ENCODE data around the gene ALK. TPM values are rescaled to one million over a fixed set of nuclear protein-coding genes. Genes with fewer than 3 reads are reported as not detected.

ALK gene
- polyA plus RNA-seq, 3 donors: not detected

GRCh38 chr2:29164091-29164846, 757.1 kb downstream of the ALK start:
- Histone ChIP-seq H3K9ac (ENCODE audit: insufficient read depth, low read length, poor library complexity, severe bottlenecking) (no peak overlapping the region), H3K4me3 (replicated peaks in 1 of 3; ENCODE audit: low read depth in 2 of 3, low read length in 3 of 3) (no peak overlapping the region), H3K27me3 (ENCODE audit: control insufficient read depth in 2 of 2, insufficient read depth in 2 of 2, low read length in 2 of 2) (no peaks in the 10 kb centered on the region), H4K20me1 (ENCODE audit: insufficient read depth, low read length) (peaks cover 5% of the 10 kb centered on the region), H3K4me2 (replicated peaks; ENCODE audit: extremely low read depth, low read length, poor library complexity, severe bottlenecking) (no peak overlapping the region), H2AFZ (ENCODE audit: insufficient read depth, low read depth, low read length, poor library complexity, severe bottlenecking) (no peak overlapping the region), H3K79me2 (ENCODE audit: insufficient read depth, low read length) (no peaks in the 10 kb centered on the region), H3K4me1 (ENCODE audit: control insufficient read depth in 1 of 2, insufficient read depth in 2 of 2, low read length in 2 of 2) (no peaks in the 10 kb centered on the region), H3K36me3 (replicated peaks in 1 of 2; ENCODE audit: control insufficient read depth in 1 of 2, insufficient read depth in 2 of 2, low read length in 2 of 2) (peaks cover 13 to 65% of the 10 kb centered on the region in 2 donors), H3K9me3 (replicated peaks in 1 of 2; ENCODE audit: control insufficient read depth in 1 of 2, insufficient read depth in 1 of 2, low read length in 2 of 2) (no peaks in the 10 kb centered on the region), H3K27ac (ENCODE audit: low read depth in 1 of 2, low read length in 2 of 2) (no peak overlapping the region)
- Mint-ChIP-seq H3K4me1 (peaks cover 3% of the 10 kb centered on the region), H3K36me3 (peaks cover 50 to 71% of the 10 kb centered on the region in 2 donors), H3K4me3 (no peak overlapping the region), H3K9me3 (peaks cover 0 to 2% (median 0%) of the 10 kb centered on the region in 7 donors), H3K27me3 (ENCODE audit: low read depth in 3 of 3) (no peaks in the 10 kb centered on the region), H3K27ac (peak overlapping the region in 1 of 7 donors; percentile 30)
- intact Hi-C loops (cut with micrococcal nuclease): no loop called here
- no peak for DNase-seq
- WGBS (ENCODE audit: insufficient coverage): no CpG with 5 or more reads among the region's 5 CpGs
- TF ChIP-seq CTCF (IDR thresholded peaks at IDR 0.05): no peak

GRCh38 chr2:29162204-29162928, 759.0 kb downstream of the ALK start:
- Mint-ChIP-seq H3K9me3 (no peaks in the 10 kb centered on the region), H3K27me3 (ENCODE audit: low read depth in 3 of 3) (no peaks in the 10 kb centered on the region), H3K4me1 (peaks cover 3% of the 10 kb centered on the region), H3K4me3 (no peak overlapping the region), H3K27ac (no peak overlapping the region), H3K36me3 (peaks cover 55 to 72% of the 10 kb centered on the region in 2 donors)
- H3K4me1 ChIP-seq (ENCODE audit: control insufficient read depth in 1 of 2, insufficient read depth in 2 of 2, low read length in 2 of 2): no peaks in the 10 kb centered on the region
- H2AFZ ChIP-seq (ENCODE audit: insufficient read depth, low read depth, low read length, poor library complexity, severe bottlenecking): no peak overlapping the region
- H3K27me3 ChIP-seq (ENCODE audit: control insufficient read depth in 2 of 2, insufficient read depth in 2 of 2, low read length in 2 of 2): no peaks in the 10 kb centered on the region
- TF ChIP-seq CTCF (IDR thresholded peaks at IDR 0.05): no peak
- no peaks in the 10 kb centered on the region for H3K9me3 ChIP-seq (replicated peaks in 1 of 2; ENCODE audit: control insufficient read depth in 1 of 2, insufficient read depth in 1 of 2, low read length in 2 of 2)
- H3K27ac ChIP-seq (ENCODE audit: low read depth in 1 of 2, low read length in 2 of 2): no peak overlapping the region
- H3K36me3 ChIP-seq (replicated peaks in 1 of 2; ENCODE audit: control insufficient read depth in 1 of 2, insufficient read depth in 2 of 2, low read length in 2 of 2): peaks cover 24 to 71% of the 10 kb centered on the region in 2 donors
- H3K4me3 ChIP-seq (replicated peaks in 1 of 3; ENCODE audit: low read depth in 2 of 3, low read length in 3 of 3): no peak overlapping the region
- peaks cover 5% of the 10 kb centered on the region for H4K20me1 ChIP-seq (ENCODE audit: insufficient read depth, low read length)
- H3K79me2 ChIP-seq (ENCODE audit: insufficient read depth, low read length): no peaks in the 10 kb centered on the region
- no CpG with 5 or more reads among the region's 1 CpG for WGBS (ENCODE audit: insufficient coverage)
- no peak overlapping the region for H3K4me2 ChIP-seq (replicated peaks; ENCODE audit: extremely low read depth, low read length, poor library complexity, severe bottlenecking)
- intact Hi-C loops (cut with micrococcal nuclease): no loop called here
- DNase-seq: no peak
- H3K9ac ChIP-seq (ENCODE audit: insufficient read depth, low read length, poor library complexity, severe bottlenecking): no peak overlapping the region

Data from CD14-positive monocyte (primary cell).